HG02610 (cell line): ENCODE results near the gene TRAP1.
"Not testable (repeated sequence)": the region's sequence is repeated elsewhere in the genome, so short reads cannot be mapped to it uniquely, and the experiment has no call there.

ENCODE experiments used
- ATAC-seq: cut with Tn5 transposase; IDR thresholded peaks from one replicate; pipeline ENCODE4 v1.9.1; 2021; ENCODE audit warnings: mild to moderate bottlenecking, moderate library complexity; ENCODE audit not compliant: unreplicated experiment

The TRAP1 gene

DNA sequence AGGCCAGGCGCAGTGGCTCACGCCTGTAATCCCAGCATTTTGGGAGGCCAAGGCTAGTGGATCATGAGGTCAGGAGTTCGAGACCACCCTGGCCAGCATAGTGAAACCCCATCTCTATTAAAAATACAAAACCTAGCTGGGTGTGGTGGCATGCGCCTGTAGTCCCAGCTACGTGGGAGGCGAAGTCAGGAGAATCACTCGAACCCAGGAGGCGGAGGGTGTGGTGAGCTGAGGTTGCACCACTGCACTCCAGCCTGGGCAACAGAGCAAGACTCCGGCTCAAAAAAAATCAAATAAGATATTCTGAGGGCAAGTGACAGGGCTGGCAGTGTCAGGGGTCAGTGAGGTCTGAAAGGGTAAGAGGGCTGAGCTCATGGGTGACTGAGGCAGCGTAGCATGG is 2.9 kb downstream of the TRAP1 start:
- not testable (repeated sequence) for ATAC-seq

- ATAC-seq: no peak
Measured at GRCh38 chr16:3713587-3714242, 3.6 kb downstream of the TRAP1 start.

GRCh38 chr16:3712861-3713372 is 4.4 kb downstream of the TRAP1 start:
- ATAC-seq: no peak

DNA sequence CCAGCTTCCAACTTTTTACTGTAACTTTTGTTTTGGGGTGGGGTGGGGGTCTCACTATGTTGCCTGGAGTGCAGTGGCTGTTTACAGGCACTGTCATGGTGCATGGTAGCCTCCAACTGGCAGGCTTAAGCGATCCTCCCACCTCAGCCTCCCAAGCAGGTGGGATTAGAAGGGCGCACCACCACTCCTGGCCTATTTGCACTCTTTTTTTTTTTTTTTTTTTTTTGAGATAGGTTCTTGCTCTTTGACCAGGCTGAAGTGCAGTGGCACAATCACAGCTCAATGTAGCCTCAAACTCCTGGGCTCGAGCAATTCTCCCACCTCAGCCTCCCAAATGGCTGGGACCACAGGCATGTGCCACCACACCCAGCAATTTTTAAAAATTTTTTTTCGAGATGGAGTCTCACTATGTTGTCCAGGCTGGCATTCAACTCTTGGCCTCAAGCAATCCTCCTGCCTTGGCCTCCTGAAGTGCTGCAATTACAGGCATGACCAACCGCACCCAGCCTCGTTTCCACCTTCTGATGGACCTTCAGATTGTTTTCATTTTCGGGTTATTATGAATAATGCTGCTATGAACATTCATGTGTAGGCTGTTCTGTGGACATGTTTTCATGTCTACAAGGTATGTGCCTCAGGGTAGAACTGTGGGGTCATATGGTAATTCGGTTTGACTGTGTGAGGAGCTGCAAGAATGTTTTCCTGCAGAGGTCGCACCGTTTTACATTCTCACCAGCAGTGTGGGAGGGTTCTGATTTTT is 10.9 kb downstream of the TRAP1 start:
- ATAC-seq: no peak

- ATAC-seq: no peak
Measured at GRCh38 chr16:3702082-3702481, 15.2 kb downstream of the TRAP1 start.

GRCh38 chr16:3701531-3701930 is 15.8 kb downstream of the TRAP1 start:
- no peak for ATAC-seq

DNA sequence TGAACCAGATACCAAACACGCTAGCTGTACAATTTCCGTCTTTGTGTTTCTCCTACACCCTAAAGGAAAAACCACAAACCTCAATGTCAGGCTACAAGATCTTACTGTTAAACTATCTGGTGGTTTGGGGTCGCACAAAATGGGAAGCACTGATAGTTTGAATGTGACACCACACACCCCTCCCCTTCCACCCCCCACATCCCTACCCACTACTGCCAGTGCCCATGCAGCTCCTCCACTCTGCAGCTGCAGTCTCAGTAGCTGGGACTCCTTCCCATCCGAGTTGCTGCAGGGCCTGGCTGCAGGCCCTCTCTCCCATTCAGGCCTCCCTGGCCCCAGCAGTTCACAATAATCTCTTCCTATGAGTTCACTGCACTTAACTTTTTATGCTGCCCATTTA is 18.4 kb downstream of the TRAP1 start:
- no peak for ATAC-seq

GRCh38 chr16:3696425-3697218 is 20.7 kb downstream of the TRAP1 start:
- no peak for ATAC-seq

GRCh38 chr16:3695610-3696369 is 21.5 kb downstream of the TRAP1 start:
- no peak for ATAC-seq

GRCh38 chr16:3694051-3694450 is 23.3 kb downstream of the TRAP1 start:
- no peak for ATAC-seq

DNA sequence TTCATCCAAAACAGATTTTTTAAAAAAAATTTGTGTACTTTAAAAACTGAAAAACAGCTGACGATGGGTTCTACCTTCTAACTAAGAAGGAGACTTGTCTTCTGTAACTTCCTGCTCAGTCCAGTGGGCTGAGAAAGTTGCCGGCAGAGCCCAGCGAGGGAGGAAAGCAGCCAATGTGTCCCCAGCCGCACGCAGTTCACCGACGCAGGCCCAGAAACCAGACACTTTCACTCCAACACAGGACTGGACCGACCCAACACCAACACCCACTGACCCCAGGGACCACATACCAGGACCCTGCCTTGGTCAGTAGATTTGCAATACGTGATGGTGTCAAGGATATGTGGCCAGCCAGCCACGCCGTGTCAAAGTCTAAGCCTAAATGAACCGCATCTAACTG is 25.6 kb downstream of the TRAP1 start:
- ATAC-seq: no peak

GRCh38 chr16:3690980-3691720 is 26.2 kb downstream of the TRAP1 start:
- ATAC-seq: no peak

DNA sequence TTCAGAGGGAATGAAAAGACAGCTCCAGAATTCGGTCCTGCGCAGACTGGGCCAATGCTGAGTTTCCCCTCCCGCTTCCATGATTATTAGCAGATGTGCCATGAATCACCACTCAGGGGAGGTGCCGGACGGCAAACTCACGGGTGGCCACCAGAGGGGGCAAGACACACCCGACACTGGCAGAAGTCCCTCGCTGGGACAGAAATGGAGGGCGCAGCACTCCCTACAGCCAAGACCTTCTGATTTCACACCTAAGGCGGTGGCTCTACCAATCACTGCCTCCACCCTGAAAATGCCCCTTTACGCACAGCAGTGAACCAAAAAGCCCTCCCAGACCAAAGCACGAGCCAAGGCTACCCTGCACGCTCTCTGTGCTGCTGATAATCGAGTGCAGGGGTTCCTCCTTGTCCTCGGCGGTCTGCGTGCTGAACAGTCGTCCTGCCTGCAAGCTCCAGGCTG is 26.8 kb downstream of the TRAP1 start:
- peak; percentile 72 for ATAC-seq

DNA sequence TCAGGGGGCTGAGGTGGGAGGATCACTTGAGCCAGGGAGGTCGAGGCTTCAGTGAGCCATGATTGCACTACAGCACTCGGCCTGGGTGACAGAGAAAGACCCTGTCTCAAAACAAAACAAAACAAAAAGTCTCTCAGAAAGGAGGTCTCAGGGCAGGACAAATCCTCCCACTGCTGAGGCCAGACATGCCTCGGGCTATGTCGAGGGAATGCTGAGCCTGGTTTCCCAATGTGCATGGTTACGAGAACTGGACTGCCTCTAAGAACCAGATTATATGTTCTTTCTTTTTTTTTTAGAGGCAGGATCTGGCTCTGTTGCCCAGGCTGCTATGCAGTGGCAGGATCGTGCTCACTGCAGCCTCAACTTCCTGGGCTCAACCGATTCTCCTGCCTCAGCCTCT is 27.6 kb downstream of the TRAP1 start:
- no peak for ATAC-seq

GRCh38 chr16:3687792-3688191 is 29.5 kb downstream of the TRAP1 start:
- no peak for ATAC-seq

GRCh38 chr16:3687021-3687420 is 30.3 kb downstream of the TRAP1 start:
- ATAC-seq: no peak

DNA sequence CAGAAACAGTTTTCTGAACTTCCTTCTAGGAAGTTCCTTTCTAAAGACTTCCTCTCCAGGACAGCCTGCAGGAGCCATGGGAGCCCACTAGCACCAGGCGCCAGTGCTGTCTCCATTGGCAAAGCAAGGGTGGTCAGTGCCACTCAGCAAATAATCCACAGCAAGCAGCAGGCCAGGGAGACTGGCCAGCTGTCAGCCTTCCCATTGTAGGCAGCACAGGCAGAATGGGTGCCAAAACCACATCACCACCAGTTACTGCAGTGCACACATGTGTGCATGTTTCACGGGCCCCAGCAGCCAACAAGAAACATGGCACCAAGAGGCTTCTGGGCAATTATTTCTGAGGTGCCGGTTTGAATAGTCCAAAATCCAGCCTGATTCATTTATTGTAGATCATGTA is 36.1 kb downstream of the TRAP1 start:
- ATAC-seq: no peak

DNA sequence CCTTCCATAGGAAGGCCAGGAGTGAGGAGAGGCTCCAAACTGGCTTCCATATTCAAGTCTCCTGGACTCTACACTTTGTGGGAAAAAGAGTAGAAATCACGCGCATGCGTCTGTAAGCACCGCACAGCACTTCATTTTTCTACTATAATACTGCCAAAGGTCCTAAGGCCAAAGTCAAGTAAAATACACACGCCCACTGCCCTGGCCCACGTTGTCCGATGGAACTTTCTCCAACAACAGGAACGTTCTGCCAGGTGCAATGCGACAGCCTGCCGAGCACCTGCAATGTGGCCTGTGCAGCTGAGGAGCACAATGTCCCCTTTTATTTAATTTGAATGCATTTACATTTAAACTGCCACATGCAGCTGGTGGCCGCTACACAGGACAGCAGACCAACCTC is 39.3 kb downstream of the TRAP1 start:
- no peak for ATAC-seq

DNA sequence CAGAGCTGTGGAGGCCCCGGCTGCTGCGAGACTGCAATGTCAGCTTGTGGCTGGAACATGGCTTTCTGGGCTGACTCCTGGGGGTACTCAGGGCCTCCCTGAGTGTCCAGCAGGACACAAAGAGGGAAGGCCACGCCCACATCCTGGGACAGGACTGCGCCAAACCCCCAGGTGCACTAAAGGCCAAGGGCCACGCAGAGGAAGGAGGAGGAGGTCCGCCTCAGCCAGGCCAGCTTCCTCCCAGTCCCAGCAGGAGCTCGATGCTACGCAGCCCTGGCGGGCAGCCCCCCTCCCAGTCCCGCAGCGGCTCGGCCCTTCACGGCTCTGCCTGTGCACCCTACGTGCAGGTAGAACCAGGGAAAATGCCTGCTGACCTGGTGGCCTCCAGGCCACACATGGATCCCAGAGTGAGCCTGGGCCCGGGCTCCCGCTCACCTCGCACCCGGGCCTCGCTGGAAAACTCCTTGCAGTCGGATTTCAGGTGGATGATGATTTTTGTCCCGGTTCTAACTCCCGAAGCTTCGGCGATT is 41.7 kb downstream of the TRAP1 start:
- ATAC-seq: no peak
